H9 (cell line): ENCODE measurements around the gene TARBP2. TPM values are rescaled to one million over a fixed set of nuclear protein-coding genes. Genes with fewer than 3 reads are reported as not detected.

Experiments
- DNase-seq: peaks from one replicate; pipeline ENCODE4 v3.0.0-alpha.2; 2017
- H2AFZ ChIP-seq: one replicate; pipeline ENCODE4 v1.6.1; 2013; ENCODE audit warnings: mild to moderate bottlenecking, low read length, control low read depth, moderate library complexity
- H2AK5ac ChIP-seq: 2 replicates; pipeline ENCODE4 v1.6.1; 2013; ENCODE audit warnings: low read length, control low read depth, mixed read lengths; ENCODE audit not compliant: insufficient read length
- H2BK120ac ChIP-seq: one replicate; pipeline ENCODE4 v1.6.1; 2013; ENCODE audit warnings: low read depth, mild to moderate bottlenecking, low read length, control low read depth, inconsistent platforms; ENCODE audit not compliant: poor library complexity, severe bottlenecking
- H2BK12ac ChIP-seq: 2 replicates; pipeline ENCODE4 v1.6.1; 2013; ENCODE audit warnings: low read length, control low read depth, mixed read lengths, low read depth; ENCODE audit not compliant: insufficient read length
- H2BK15ac ChIP-seq: 2 replicates; pipeline ENCODE4 v1.6.1; 2013; ENCODE audit warnings: low read depth, low read length, control low read depth
- H2BK20ac ChIP-seq: one replicate; pipeline ENCODE4 v1.6.1; 2013; ENCODE audit warnings: low read depth, mild to moderate bottlenecking, low read length, control low read depth, inconsistent platforms; ENCODE audit not compliant: poor library complexity, severe bottlenecking
- H2BK5ac ChIP-seq: 2 replicates; pipeline ENCODE4 v1.6.1; 2013; ENCODE audit warnings: low read length, control low read depth, mixed read lengths; ENCODE audit not compliant: insufficient read length
- H3K14ac ChIP-seq: 2 replicates; pipeline ENCODE4 v1.6.1; 2013; ENCODE audit warnings: low read length, control low read depth; ENCODE audit not compliant: insufficient read depth
- H3K18ac ChIP-seq: 2 replicates; pipeline ENCODE4 v1.6.1; 2013; ENCODE audit warnings: low read depth, mild to moderate bottlenecking, mixed read lengths, low read length, control low read depth; ENCODE audit not compliant: insufficient read length
- H3K23ac ChIP-seq: 2 replicates; pipeline ENCODE4 v1.6.1; 2013; ENCODE audit warnings: low read length, control low read depth, mixed read lengths, low read depth; ENCODE audit not compliant: insufficient read length
- H3K23me2 ChIP-seq: 2 replicates; pipeline ENCODE4 v1.6.1; 2013; ENCODE audit warnings: low read depth, mild to moderate bottlenecking, mixed read lengths, low read length, control low read depth; ENCODE audit not compliant: insufficient read length, poor library complexity, severe bottlenecking
- H3K27ac ChIP-seq: 2 replicates; pipeline ENCODE4 v1.5.1; 2013; ENCODE audit warnings: low read length, control low read depth, mixed read lengths, low read depth; ENCODE audit not compliant: insufficient read length
- H3K27me3 ChIP-seq: 2 replicates; pipeline ENCODE4 v1.6.1; 2013; ENCODE audit warnings: low read length, control low read depth, inconsistent platforms; ENCODE audit not compliant: insufficient read depth
- H3K4ac ChIP-seq: 2 replicates; pipeline ENCODE4 v1.6.1; 2013; ENCODE audit warnings: low read depth, mild to moderate bottlenecking, control low read depth, inconsistent platforms, low read length, moderate library complexity
- H3K4me1 ChIP-seq: 2 replicates; pipeline ENCODE4 v1.6.1; 2013; ENCODE audit warnings: low read length, control low read depth, inconsistent platforms; ENCODE audit not compliant: insufficient read depth
- H3K4me2 ChIP-seq: 2 replicates; pipeline ENCODE4 v1.6.1; 2013; ENCODE audit warnings: low read length, control low read depth, mixed read lengths; ENCODE audit not compliant: insufficient read length, insufficient read depth
- H3K56ac ChIP-seq: 2 replicates; pipeline ENCODE4 v1.6.1; 2013; ENCODE audit warnings: low read depth, mild to moderate bottlenecking, mixed read lengths, low read length, control low read depth; ENCODE audit not compliant: insufficient read length
- H3K79me1 ChIP-seq: 2 replicates; pipeline ENCODE4 v1.6.1; 2013; ENCODE audit warnings: low read depth, mild to moderate bottlenecking, moderate library complexity, low read length, control low read depth, inconsistent platforms; ENCODE audit not compliant: insufficient read depth, poor library complexity, severe bottlenecking
- H3K79me2 ChIP-seq: 2 replicates; pipeline ENCODE4 v1.6.1; 2013; ENCODE audit warnings: low read length, control low read depth, inconsistent platforms; ENCODE audit not compliant: insufficient read depth
- H3K9ac ChIP-seq: 2 replicates; pipeline ENCODE4 v1.6.1; 2013; ENCODE audit warnings: low read length, control low read depth, mixed read lengths; ENCODE audit not compliant: insufficient read length; ENCODE audit errors: extremely low read depth
- H3K9me3 ChIP-seq: one replicate; pipeline ENCODE4 v1.6.1; 2013; ENCODE audit warnings: low read depth, low read length, inconsistent platforms; ENCODE audit not compliant: control insufficient read depth
- H3T11ph ChIP-seq: one replicate; pipeline ENCODE4 v1.6.1; 2013; ENCODE audit warnings: mild to moderate bottlenecking, low read length, control low read depth, inconsistent platforms
- H4K20me1 ChIP-seq: one replicate; pipeline ENCODE4 v1.6.1; 2013; ENCODE audit not compliant: control insufficient read depth, insufficient read length, insufficient read depth
- H4K5ac ChIP-seq: 2 replicates; pipeline ENCODE4 v1.6.1; 2013; ENCODE audit warnings: low read depth, mild to moderate bottlenecking, mixed read lengths, low read length, control low read depth; ENCODE audit not compliant: insufficient read length
- H4K8ac ChIP-seq: replicated peaks from 2 replicates; pipeline ENCODE4 v1.6.1; 2013; ENCODE audit warnings: low read length, control low read depth, mixed read lengths, low read depth; ENCODE audit not compliant: insufficient read length
- H4K91ac ChIP-seq: 2 replicates; pipeline ENCODE4 v1.6.1; 2013; ENCODE audit warnings: low read depth, mild to moderate bottlenecking, moderate library complexity, mixed read lengths, low read length, control low read depth; ENCODE audit not compliant: insufficient read length
- H3K27ac Mint-ChIP-seq, 3 experiments: 2 replicates in 2 of 3; 3 replicates in 1 of 3; pipeline ENCODE4 v1.8.0; 2020 to 2021; ENCODE audit warnings: mixed read lengths in 3 of 3, mild to moderate bottlenecking in 1 of 3, moderate library complexity in 1 of 3
- H3K27me3 Mint-ChIP-seq: 2 replicates; pipeline ENCODE4 v1.8.0; 2021; ENCODE audit warnings: low read depth, mild to moderate bottlenecking, moderate library complexity, mixed read lengths
- H3K36me3 Mint-ChIP-seq, 3 experiments: 2 replicates in 2 of 3; 3 replicates in 1 of 3; pipeline ENCODE4 v1.8.0; 2020 to 2021; ENCODE audit warnings: low read depth in 3 of 3, mixed read lengths in 3 of 3; ENCODE audit not compliant: insufficient read depth in 1 of 3
- H3K4me1 Mint-ChIP-seq, 2 experiments: 2 replicates each; pipeline ENCODE4 v1.8.0; 2020; ENCODE audit warnings: mixed read lengths in 2 of 2
- H3K4me3 Mint-ChIP-seq, 2 experiments: 2 replicates in 1 of 2; 3 replicates in 1 of 2; pipeline ENCODE4 v1.8.0; 2020 to 2021; ENCODE audit warnings: mild to moderate bottlenecking in 2 of 2, mixed read lengths in 2 of 2, moderate library complexity in 1 of 2
- H3K9me3 Mint-ChIP-seq, 2 experiments: 2 replicates in 1 of 2; 3 replicates in 1 of 2; pipeline ENCODE4 v1.8.0; 2020; ENCODE audit warnings: mild to moderate bottlenecking in 2 of 2, mixed read lengths in 2 of 2, moderate library complexity in 1 of 2
- WGBS: extraction: QIAGEN DNeasy Blood & Tissue Kit; methylation state at CpG from one replicate; pipeline ENCODE4 v1.1.7; 2013; ENCODE audit warnings: missing lambda C conversion rate, low lambda C conversion rate, mixed read lengths; ENCODE audit not compliant: insufficient read length; ENCODE audit errors: extremely low coverage; 5-methylcytosine and 5-hydroxymethylcytosine counted together
- total RNA-seq: library from RNA; stranded (reverse); gene quantifications from 2 replicates; pipeline ENCODE4 v1.2.1, GENCODE V29; 2021
- TF ChIP-seq, protein P1 (sequence below): fragments of 200-600 bp; sonication (generic); conservative IDR thresholded peaks from 3 replicates; pipeline ENCODE4 v1.8.0; 2021; ENCODE audit warnings: antibody characterized with exemption, mild to moderate bottlenecking

Gene TARBP2
- total RNA-seq, 1 experiment from 2014 or later, result 79.2 TPM

DNA sequence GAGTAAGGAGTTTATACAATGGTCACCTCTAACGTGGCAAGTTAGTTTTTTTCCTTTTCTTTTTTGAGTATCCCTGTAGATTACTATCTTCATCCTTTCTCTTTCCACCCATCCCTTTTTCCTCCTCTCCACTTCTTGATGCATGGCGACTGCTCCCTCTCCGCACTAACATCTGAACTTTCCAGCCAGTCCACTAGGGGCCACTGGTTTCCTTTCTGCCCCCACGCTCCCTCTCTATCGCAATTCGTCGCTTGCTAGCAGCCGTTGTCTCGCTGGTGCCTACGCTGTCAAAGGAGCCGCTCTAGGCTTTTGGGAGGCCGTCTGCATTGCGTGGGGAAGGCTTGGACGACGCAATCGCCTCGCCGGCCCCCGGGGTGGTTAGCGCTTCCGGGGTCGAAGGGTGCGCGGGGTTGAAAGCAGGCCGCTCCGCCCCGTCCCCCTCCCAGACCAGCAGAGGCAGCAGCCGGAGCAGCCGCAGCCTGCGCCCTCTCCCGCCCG is 49.4 kb upstream of the TARBP2 start, which contains the start of gene PCBP2:
PCBP2 (plus strand) TSS at position 442 of the 498 bp plus-strand sequence. CDS start 2,699 bp downstream, outside the sequence.
- Histone ChIP-seq H3K23ac (no peak within 1 kb of the TSS), H4K91ac (no peak within 1 kb of the TSS), H3K27me3 (no peaks in the 10 kb centered on the region), H3K4me2 (peak within 1 kb of the TSS; percentile 49), H4K8ac (no peak within 1 kb of the TSS), H3K56ac (no peak within 1 kb of the TSS), H2AFZ (no peak within 1 kb of the TSS), H2BK12ac (no peak within 1 kb of the TSS), H3K27ac (peak within 1 kb of the TSS; percentile 24), H2BK120ac (peak within 1 kb of the TSS; percentile 84), H2BK5ac (peak within 1 kb of the TSS; percentile 1), H3K4me1 (no peaks in the 10 kb centered on the region), H3K9ac (peak within 1 kb of the TSS; percentile 100), H2AK5ac (no peak within 1 kb of the TSS), H4K20me1 (no peaks in the 10 kb centered on the region), H3K4ac (no peak within 1 kb of the TSS; the same call in 1 of the 2 replicates), H3K79me1 (peaks cover 3% of the 10 kb centered on the region), H3K23me2 (no peaks in the 10 kb centered on the region), H3K14ac (peak within 1 kb of the TSS; percentile 95), H3K18ac (peak within 1 kb of the TSS; percentile 98), H4K5ac (peak within 1 kb of the TSS; percentile 7), H3T11ph (no peak within 1 kb of the TSS), H3K79me2 (peaks cover 23% of the 10 kb centered on the region), H2BK15ac (no peak within 1 kb of the TSS), H3K9me3 (no peaks in the 10 kb centered on the region), H2BK20ac (no peak within 1 kb of the TSS)
- Mint-ChIP-seq H3K4me1 (peaks cover 19 to 33% of the 10 kb centered on the region in 2 experiments), H3K27me3 (no peaks in the 10 kb centered on the region), H3K9me3 (no peaks in the 10 kb centered on the region; a peak in 1 of 5 replicates), H3K36me3 (peaks cover 43 to 53% (median 52%) of the 10 kb centered on the region in 3 experiments), H3K4me3 (peak within 1 kb of the TSS; percentile 97), H3K27ac (peak within 1 kb of the TSS; percentile 100)
- no CpG with 5 or more reads among the region's 32 CpGs for WGBS
- TF ChIP-seq, protein P1, sequence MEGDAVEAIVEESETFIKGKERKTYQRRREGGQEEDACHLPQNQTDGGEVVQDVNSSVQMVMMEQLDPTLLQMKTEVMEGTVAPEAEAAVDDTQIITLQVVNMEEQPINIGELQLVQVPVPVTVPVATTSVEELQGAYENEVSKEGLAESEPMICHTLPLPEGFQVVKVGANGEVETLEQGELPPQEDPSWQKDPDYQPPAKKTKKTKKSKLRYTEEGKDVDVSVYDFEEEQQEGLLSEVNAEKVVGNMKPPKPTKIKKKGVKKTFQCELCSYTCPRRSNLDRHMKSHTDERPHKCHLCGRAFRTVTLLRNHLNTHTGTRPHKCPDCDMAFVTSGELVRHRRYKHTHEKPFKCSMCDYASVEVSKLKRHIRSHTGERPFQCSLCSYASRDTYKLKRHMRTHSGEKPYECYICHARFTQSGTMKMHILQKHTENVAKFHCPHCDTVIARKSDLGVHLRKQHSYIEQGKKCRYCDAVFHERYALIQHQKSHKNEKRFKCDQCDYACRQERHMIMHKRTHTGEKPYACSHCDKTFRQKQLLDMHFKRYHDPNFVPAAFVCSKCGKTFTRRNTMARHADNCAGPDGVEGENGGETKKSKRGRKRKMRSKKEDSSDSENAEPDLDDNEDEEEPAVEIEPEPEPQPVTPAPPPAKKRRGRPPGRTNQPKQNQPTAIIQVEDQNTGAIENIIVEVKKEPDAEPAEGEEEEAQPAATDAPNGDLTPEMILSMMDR, result peak; percentile 86
- DNase-seq, result peak; percentile 100
